K562 (cell line): ENCODE data around the gene OSBPL10. TPM values are rescaled to one million over a fixed set of nuclear protein-coding genes. Genes with fewer than 3 reads are reported as not detected.

Source experiments
- ATAC-seq: fragments of 200-7000 bp; cut with Tn5 transposase; 3 replicates; pipeline ENCODE4 v1.9.1; 2020; ENCODE audit warnings: moderate library complexity
- BruUV-seq: library from RNA; stranded (reverse); fragments of 400-500 nt; replicated peaks from 2 replicates; lab custom pipeline; 2021; lab: Mats Ljungman, UMichigan
- CTCF ChIA-PET: fragments of 300-600 bp; formaldehyde crosslinking; extraction: SDS; loops from one replicate; lab custom pipeline; 2021; ENCODE audit warnings: low intra/inter-chr PET ratio; lab: Yijun Ruan, JAX
- POLR2A ChIA-PET: fragments of 300-600, 350-650 bp; sonication (Branson Sonifier 250); formaldehyde crosslinking; extraction: SDS; loops from one replicate; lab custom pipeline; 2021; ENCODE audit warnings: antibody characterized with exemption, inconsistent platforms; lab: Yijun Ruan, JAX
- DNase-seq, 4 experiments: peaks; one replicate each; pipeline versions ENCODE4 v3.0.0 to v3.0.0-alpha.2; 2011 to 2018; ENCODE audit warnings: low spot score in 3 of 4, mixed read lengths in 3 of 4; ENCODE audit errors: extremely low read depth in 1 of 4
- FAIRE-seq: peaks from 2 replicates; lab custom pipeline; 2011; peaks lifted over from hg19 to GRCh38; lab: Jason Lieb, UNC
- H2AFZ ChIP-seq: 2 replicates; pipeline ENCODE4 v1.6.0; 2011; ENCODE audit warnings: low read depth, low read length, control low read depth, inconsistent platforms
- H3K27ac ChIP-seq: fragments of 200-600 bp; 3 replicates; pipeline ENCODE4 v1.8.0; 2011; ENCODE audit warnings: low read depth, mild to moderate bottlenecking, control low read depth, inconsistent platforms, low read length, moderate library complexity, mixed read lengths; ENCODE audit errors: extremely low read depth
- H3K27me3 ChIP-seq, 2 experiments: fragments of 300-600 bp in 1 of 2; 2 replicates in 1 of 2; 3 replicates in 1 of 2; pipeline versions ENCODE4 v1.6.0 to v1.8.0; 2011; ENCODE audit warnings: inconsistent platforms in 2 of 2, low read length in 2 of 2, mild to moderate bottlenecking in 1 of 2, mixed read lengths in 1 of 2, moderate library complexity in 1 of 2; ENCODE audit not compliant: control insufficient read depth in 2 of 2, insufficient read depth in 2 of 2
- H3K36me3 ChIP-seq: fragments of 300-600 bp; 3 replicates; pipeline ENCODE4 v1.8.0; 2011; ENCODE audit warnings: mild to moderate bottlenecking, low read length, inconsistent platforms; ENCODE audit not compliant: control insufficient read depth, insufficient read depth
- H3K4me1 ChIP-seq, 2 experiments: fragments of 200-600 bp in 1 of 2; replicated peaks in 1 of 2; 2 replicates in 1 of 2; 3 replicates in 1 of 2; pipeline versions ENCODE4 v1.5.1 to v1.8.0; 2011; ENCODE audit warnings: inconsistent platforms in 2 of 2, low read length in 2 of 2, mild to moderate bottlenecking in 1 of 2, mixed read lengths in 1 of 2, moderate library complexity in 1 of 2; ENCODE audit not compliant: control insufficient read depth in 2 of 2, insufficient read depth in 2 of 2
- H3K4me2 ChIP-seq: 2 replicates; pipeline ENCODE4 v1.6.1; 2011; ENCODE audit warnings: low read length, control low read depth, inconsistent platforms, mixed read lengths; ENCODE audit not compliant: insufficient read depth
- H3K4me3 ChIP-seq: fragments of 200-600 bp; sonication (generic), shearing (Covaris generic); 2 replicates; pipeline ENCODE4 v1.5.1; 2016; ENCODE audit warnings: control low read depth, inconsistent platforms
- H3K79me2 ChIP-seq: fragments of 200-600 bp; 3 replicates; pipeline ENCODE4 v1.8.0; 2011; ENCODE audit warnings: low read length, inconsistent platforms; ENCODE audit not compliant: control insufficient read depth, insufficient read depth
- H3K9ac ChIP-seq, 2 experiments: 2 replicates each; pipeline versions ENCODE4 v1.6.0 to v1.6.1; 2011; ENCODE audit warnings: low read depth in 2 of 2, low read length in 2 of 2, control low read depth in 1 of 2, inconsistent platforms in 1 of 2, mild to moderate bottlenecking in 1 of 2, mixed read lengths in 1 of 2; ENCODE audit not compliant: insufficient read depth in 1 of 2
- H3K9me1 ChIP-seq: one replicate; pipeline ENCODE4 v1.6.0; 2011; ENCODE audit warnings: inconsistent platforms, mild to moderate bottlenecking, low read length, moderate library complexity; ENCODE audit not compliant: control insufficient read depth, insufficient read depth
- H3K9me3 ChIP-seq: replicated peaks from 2 replicates; pipeline ENCODE4 v1.5.1; 2011; ENCODE audit warnings: low read depth, low read length, inconsistent platforms; ENCODE audit not compliant: control insufficient read depth, insufficient read depth
- H4K20me1 ChIP-seq: replicated peaks from 2 replicates; pipeline ENCODE4 v1.6.1; 2011; ENCODE audit warnings: low read length, inconsistent platforms, mixed read lengths; ENCODE audit not compliant: control insufficient read depth, insufficient read depth
- ADNP ChIP-seq: fragments of 200-800 bp; sonication (Bioruptor generic); IDR thresholded peaks from 2 replicates; pipeline ENCODE4 v1.6.1; 2016; ENCODE audit warnings: missing genetic modification characterization, missing compliant biosample characterization
- BRCA1 ChIP-seq, 2 experiments: fragments of 450-650 bp in 1 of 2; sonication (generic) in 1 of 2; formaldehyde crosslinking in 1 of 2; IDR thresholded peaks; 2 replicates each; pipeline versions ENCODE4 v1.5.0 to v1.6.1; 2017 to 2020; ENCODE audit warnings: mild to moderate bottlenecking in 1 of 2, missing genetic modification reagents in 1 of 2
- DIDO1 ChIP-seq: fragments of 450-650 bp; IDR thresholded peaks from 2 replicates; pipeline ENCODE4 v1.6.1; 2016; ENCODE audit warnings: low read depth, missing biosample characterization, missing genetic modification characterization
- ELF4 ChIP-seq: fragments of 450-650 bp; formaldehyde crosslinking; IDR thresholded peaks from 2 replicates; pipeline ENCODE4 v1.4.0; 2022; ENCODE audit warnings: missing genetic modification characterization
- NONO ChIP-seq, 2 experiments: fragments of 200-400 bp in 1 of 2; fragments of 450-650 bp in 1 of 2; formaldehyde crosslinking in 1 of 2; IDR thresholded peaks; 2 replicates each; pipeline ENCODE4 v1.6.1; 2017; ENCODE audit warnings: low read depth in 2 of 2, mild to moderate bottlenecking in 2 of 2, moderate library complexity in 2 of 2, low read length in 1 of 2
- SAFB ChIP-seq: fragments of 200-400 bp; formaldehyde crosslinking; IDR thresholded peaks from 2 replicates; pipeline ENCODE4 v1.6.1; 2017; ENCODE audit warnings: low read depth, low read length, borderline replicate concordance
- SPI1 ChIP-seq: IDR thresholded peaks from 2 replicates; pipeline ENCODE4 v1.6.1; 2011; ENCODE audit warnings: low read depth, low read length, control low read depth, borderline replicate concordance
- WGBS: fragments of 100-300 bp; shearing (Covaris generic); methylation state at CpG from one replicate; pipeline ENCODE4 v1.1.6; 2016; ENCODE audit warnings: low coverage, mixed read lengths; ENCODE audit not compliant: insufficient coverage; ENCODE audit errors: missing lambda C conversion rate; 5-methylcytosine and 5-hydroxymethylcytosine counted together
- in situ Hi-C: fragments of 300-500 bp; cut with MboI; formaldehyde crosslinking; loops from 4 replicates; pipeline ENCODE4 v1.15.0; 2018; ENCODE audit warnings: inconsistent platforms, mixed read lengths
- intact Hi-C: fragments of 100-400 bp; cut with micrococcal nuclease; formaldehyde crosslinking; loops from 2 replicates; pipeline ENCODE4 v1.14.2; 2022
- polyA plus RNA-seq, 8 experiments: library from polyadenylated mRNA; depleted of rRNA in 4 of 8; stranded (reverse) in 5 of 8; unstranded in 3 of 8; fragments of >200 nt; fragmentation: Nextera tagmentation in 2 of 8; fragmentation: Illumina TruSeq in 1 of 8; extraction: Ambion mirVana in 2 of 8; extraction: Trizol in 1 of 8; gene quantifications; 2 replicates each; pipeline versions ENCODE4 v1.2.1 to v1.2.3, GENCODE V29; 2011 to 2014; ENCODE audit warnings: inconsistent platforms in 1 of 8, missing spikeins in 1 of 8
- total RNA-seq, 7 experiments: library from RNA; depleted of rRNA in 6 of 7; stranded (reverse); fragments of >200 nt in 6 of 7; fragmentation: Illumina TruSeq in 2 of 7; extraction: Trizol in 2 of 7; gene quantifications; 2 replicates each; pipeline versions ENCODE4 v1.2.1 to v1.2.3, GENCODE V29; 2011 to 2021; ENCODE audit warnings: low replicate concordance in 1 of 7
- TF ChIP-seq, protein P1 (sequence below): fragments of 250-450 bp; sonication (Bioruptor Pico); IDR thresholded peaks from 2 replicates; pipeline ENCODE4 v1.4.0; 2020; ENCODE audit warnings: mild to moderate bottlenecking, moderate library complexity
- TF ChIP-seq, protein P2 (sequence below): fragments of 450-650 bp; conservative IDR thresholded peaks from 2 replicates; pipeline ENCODE4 v1.6.1; 2016; ENCODE audit warnings: missing genetic modification characterization, low read depth, mild to moderate bottlenecking, control low read depth, missing compliant biosample characterization

The OSBPL10 gene
- total and polyA plus RNA-seq, 9 of the 15 experiments (the other 6 are each of a cell fraction or from before 2014, with no cell fraction given) = 0.03 to 0.19 (median 0.14) TPM; not detected in 2

DNA sequence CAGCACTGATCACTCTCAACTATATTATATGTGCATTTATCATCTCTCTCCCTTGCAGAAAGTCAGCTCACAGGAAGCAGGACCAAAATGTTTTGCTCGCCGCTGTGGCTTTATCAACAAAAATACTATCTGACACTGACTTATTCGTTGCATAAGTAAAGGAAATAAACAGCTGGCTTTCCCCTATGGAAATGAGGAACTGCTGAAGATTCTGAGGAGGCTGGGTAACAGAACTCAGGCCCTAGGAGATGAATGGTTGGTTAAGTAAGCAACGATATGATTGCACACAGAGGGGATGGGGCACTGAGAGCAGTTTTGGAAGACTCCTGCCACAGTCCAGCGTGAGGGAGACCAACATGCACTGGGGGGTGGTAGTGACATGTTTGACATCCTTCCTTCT lies 267.2 kb downstream of the OSBPL10 start:
- ChIA-PET POLR2A (no interaction called here), CTCF (no interaction called here)
- no peak for ATAC-seq
- H3K79me2 ChIP-seq = no peaks in the 10 kb centered on the region
- no peaks in the 10 kb centered on the region; the same call in 1 of the 2 replicates for H4K20me1 ChIP-seq
- in situ Hi-C loops = no loop called here
- H3K27me3 ChIP-seq = peaks cover 11% of the 10 kb centered on the region in 2 experiments; a peak in 4 of 5 replicates
- WGBS = 1% methylated on average over 5 of the region's 5 CpGs
- TF ChIP-seq SPI1 = peak; percentile 25; the same call in 1 of the 2 replicates
- TF ChIP-seq, protein P1, sequence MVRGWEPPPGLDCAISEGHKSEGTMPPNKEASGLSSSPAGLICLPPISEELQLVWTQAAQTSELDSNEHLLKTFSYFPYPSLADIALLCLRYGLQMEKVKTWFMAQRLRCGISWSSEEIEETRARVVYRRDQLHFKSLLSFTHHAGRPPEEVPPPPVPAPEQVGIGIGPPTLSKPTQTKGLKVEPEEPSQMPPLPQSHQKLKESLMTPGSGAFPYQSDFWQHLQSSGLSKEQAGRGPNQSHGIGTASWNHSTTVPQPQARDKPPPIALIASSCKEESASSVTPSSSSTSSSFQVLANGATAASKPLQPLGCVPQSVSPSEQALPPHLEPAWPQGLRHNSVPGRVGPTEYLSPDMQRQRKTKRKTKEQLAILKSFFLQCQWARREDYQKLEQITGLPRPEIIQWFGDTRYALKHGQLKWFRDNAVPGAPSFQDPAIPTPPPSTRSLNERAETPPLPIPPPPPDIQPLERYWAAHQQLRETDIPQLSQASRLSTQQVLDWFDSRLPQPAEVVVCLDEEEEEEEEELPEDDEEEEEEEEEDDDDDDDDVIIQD (CRISPR knock-in tag) = no peak
- H3K4me1 ChIP-seq = no peaks in the 10 kb centered on the region
- FAIRE-seq = no peak
- BruUV-seq = no TSS peak
- no peak overlapping the region for H3K4me3 ChIP-seq
- no peak overlapping the region for H3K4me2 ChIP-seq
- no peak for DNase-seq
- no peaks in the 10 kb centered on the region for H3K9me1 ChIP-seq
- H3K27ac ChIP-seq = no peak overlapping the region
- intact Hi-C loops = no loop called here
- H2AFZ ChIP-seq = no peak overlapping the region
- no peaks in the 10 kb centered on the region for H3K9me3 ChIP-seq
- no peaks in the 10 kb centered on the region for H3K36me3 ChIP-seq
- H3K9ac ChIP-seq = no peak overlapping the region

GRCh38 chr3:31710123-31710803 lies 270.8 kb downstream of the OSBPL10 start:
- Histone ChIP-seq H3K9me3 (no peaks in the 10 kb centered on the region), H3K27me3 (peaks cover 3 to 14% of the 10 kb centered on the region in 2 experiments; a peak in 4 of 5 replicates), H4K20me1 (no peaks in the 10 kb centered on the region; the same call in 1 of the 2 replicates), H3K27ac (no peak overlapping the region), H3K9me1 (no peaks in the 10 kb centered on the region), H3K36me3 (no peaks in the 10 kb centered on the region), H3K4me2 (no peak overlapping the region), H3K79me2 (no peaks in the 10 kb centered on the region), H2AFZ (no peak overlapping the region), H3K9ac (no peak overlapping the region), H3K4me1 (no peaks in the 10 kb centered on the region), H3K4me3 (no peak overlapping the region)
- no peak for TF ChIP-seq ELF4 (CRISPR knock-in tag)
- TF ChIP-seq DIDO1 (tag) = no peak
- TF ChIP-seq NONO (IDR thresholded peaks at IDR 0.05; ENCODE audit: low read depth in 2 of 2, low read length in 1 of 2) = no peak
- TF ChIP-seq ADNP (tag) = no peak
- no peak for TF ChIP-seq SAFB
- TF ChIP-seq, protein P2, sequence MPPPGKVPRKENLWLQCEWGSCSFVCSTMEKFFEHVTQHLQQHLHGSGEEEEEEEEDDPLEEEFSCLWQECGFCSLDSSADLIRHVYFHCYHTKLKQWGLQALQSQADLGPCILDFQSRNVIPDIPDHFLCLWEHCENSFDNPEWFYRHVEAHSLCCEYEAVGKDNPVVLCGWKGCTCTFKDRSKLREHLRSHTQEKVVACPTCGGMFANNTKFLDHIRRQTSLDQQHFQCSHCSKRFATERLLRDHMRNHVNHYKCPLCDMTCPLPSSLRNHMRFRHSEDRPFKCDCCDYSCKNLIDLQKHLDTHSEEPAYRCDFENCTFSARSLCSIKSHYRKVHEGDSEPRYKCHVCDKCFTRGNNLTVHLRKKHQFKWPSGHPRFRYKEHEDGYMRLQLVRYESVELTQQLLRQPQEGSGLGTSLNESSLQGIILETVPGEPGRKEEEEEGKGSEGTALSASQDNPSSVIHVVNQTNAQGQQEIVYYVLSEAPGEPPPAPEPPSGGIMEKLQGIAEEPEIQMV (tag) = no peak
- TF ChIP-seq BRCA1 (IDR thresholded peaks at IDR 0.05) = no peak
- TF ChIP-seq BRCA1 (CRISPR knock-in tag; IDR thresholded peaks at IDR 0.05) = no peak
- no TSS peak for BruUV-seq
- intact Hi-C loops = no loop called here
- ChIA-PET CTCF (no interaction called here), POLR2A (no interaction called here)
- FAIRE-seq (no peak), ATAC-seq (no peak), DNase-seq (no peak)
- in situ Hi-C loops = no loop called here
- WGBS = under 1% methylated on average over 6 of the region's 6 CpGs
